ENCODE measurements around the gene CHPF.
A peak's percentile ranks its signal among the peaks of the same experiment; 100 is the strongest.

The CHPF gene

DNA sequence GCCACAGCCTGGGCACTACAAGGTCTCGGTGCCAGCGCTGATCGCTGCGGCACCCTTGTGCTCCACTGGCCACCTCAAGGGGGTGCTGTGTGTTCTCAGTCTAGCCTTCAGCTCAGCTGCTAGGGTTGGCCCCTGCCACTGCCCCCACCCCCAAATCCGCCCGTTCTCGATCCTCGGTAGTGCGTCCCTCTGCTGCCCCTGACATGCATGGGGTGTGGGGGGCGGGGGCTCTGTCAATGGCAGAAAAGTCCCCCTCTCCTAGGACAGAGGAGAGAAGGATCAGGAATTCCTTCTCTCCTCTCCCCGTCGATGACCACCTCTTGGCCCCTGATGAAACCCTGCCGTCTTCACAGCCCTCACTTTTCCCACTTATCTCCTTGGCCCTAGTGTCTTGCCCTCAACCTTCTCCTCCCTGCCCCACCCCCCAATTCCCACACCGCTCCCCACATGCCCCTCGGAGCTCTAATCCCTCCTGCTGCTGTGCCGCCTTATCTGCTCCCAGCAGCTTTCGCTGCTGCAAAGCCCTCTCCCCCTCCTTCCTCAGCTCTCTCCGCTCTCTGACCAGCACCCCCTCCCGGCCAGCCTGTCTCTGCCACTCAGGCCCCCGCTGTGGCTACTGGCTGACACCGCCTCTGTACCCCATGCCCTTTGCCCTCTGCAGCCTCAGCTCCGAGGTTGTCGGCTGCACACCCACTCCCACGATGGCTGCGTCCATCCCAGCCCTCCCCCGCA, 33.7 kb downstream of the CHPF start:
- no peak for DNase-seq

GRCh38 chr2:219508971-219509779, 34.4 kb downstream of the CHPF start:
- DNase-seq, result no peak

DNA sequence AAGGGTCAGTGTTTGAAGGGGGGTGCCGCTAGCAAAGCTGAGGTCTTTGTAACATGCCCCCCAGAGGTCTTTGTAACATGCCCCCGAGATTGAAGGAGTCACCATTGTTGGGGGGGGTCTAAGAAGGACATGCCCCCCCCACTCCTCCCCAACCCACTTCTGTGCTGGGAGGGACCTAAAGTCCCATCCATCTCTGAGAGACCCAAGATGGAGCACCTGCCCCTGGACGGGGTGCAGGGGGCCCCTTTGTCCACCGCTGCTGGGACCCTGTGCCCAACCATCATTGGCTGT, 35.2 kb downstream of the CHPF start:
- no peak for DNase-seq

GRCh38 chr2:219507581-219508443, 35.8 kb downstream of the CHPF start:
- DNase-seq, result no peak

GRCh38 chr2:219506802-219507526, 36.6 kb downstream of the CHPF start:
- no peak for DNase-seq

GRCh38 chr2:219506153-219506801, 37.3 kb downstream of the CHPF start:
- DNase-seq, result no peak

DNA sequence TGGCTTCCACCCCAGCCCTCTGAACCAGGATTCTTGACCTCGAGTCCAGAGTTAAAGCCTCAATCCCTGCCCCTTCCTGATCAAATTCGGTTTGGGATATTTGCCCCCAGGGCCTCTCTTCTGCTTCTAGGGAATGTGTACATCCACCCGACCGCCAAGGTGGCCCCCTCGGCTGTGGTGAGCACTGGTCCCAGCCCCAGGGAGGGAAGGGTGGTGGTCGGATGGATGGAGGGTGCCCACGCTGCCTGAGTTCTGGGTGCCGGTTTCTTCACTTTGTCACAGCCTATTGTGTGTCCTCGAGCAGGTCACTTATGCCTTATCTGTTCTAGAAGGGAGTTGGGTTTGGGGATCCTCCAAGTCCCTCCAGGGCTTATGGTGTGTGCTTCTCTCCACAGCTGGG, 38.0 kb downstream of the CHPF start:
- no peak for DNase-seq

DNA sequence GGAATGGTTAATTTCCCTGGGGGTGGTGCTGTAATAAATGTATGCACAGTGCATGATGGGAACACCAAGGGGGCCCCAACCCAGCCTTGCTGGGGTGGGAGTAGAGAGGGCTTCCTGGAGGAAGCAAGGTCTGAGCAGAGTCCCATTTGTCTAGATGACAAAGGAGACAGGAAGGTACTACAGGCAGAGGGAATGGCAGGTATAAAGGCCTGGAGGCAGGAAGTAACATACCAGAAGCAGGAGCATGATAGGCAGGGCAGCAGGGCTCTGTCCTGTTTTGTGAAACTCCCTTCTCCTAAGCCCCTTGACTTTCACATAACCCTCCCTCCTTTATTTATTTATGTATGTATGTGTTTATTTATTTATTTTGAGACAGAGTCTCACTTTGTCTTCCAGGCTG, 41.0 kb downstream of the CHPF start:
- no peak for DNase-seq

- no peak for DNase-seq
These were observed 41.8 kb downstream of the CHPF start for GRCh38 chr2:219501849-219502248.

GRCh38 chr2:219500135-219500534, 43.5 kb downstream of the CHPF start:
- no peak for DNase-seq

DNA sequence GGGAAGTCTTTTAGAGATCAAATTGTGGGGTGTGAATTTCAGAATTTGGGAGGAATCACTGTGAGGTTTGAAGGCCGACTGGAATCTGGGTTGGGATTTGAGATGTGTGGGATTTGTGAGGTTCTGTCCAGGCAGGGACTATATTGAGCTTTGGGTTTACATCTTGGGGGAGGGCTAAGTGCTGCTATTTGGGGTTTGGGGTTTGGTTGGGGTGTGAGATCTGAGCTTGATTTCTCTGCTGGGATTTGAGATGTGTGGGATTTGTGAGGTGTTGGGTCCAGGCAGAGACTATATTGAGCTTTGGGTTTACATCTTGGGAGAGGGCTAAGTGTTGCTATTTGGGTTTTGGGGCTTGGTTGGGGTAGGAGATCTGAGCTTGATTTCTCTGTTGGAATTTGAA, 44.1 kb downstream of the CHPF start:
- no peak for DNase-seq

- no peak for DNase-seq
These were observed 44.6 kb downstream of the CHPF start for GRCh38 chr2:219499058-219499307.

- DNase-seq, result peak; percentile 87
These were observed 45.1 kb downstream of the CHPF start, which contains the start of gene GMPPA for GRCh38 chr2:219498280-219499057. GMPPA (plus strand) TSS chr2:219498891; CDS start chr2:219499976, 1,085 bp downstream.

- no peak for DNase-seq
These were observed 45.9 kb downstream of the CHPF start for GRCh38 chr2:219497495-219498279.

DNA sequence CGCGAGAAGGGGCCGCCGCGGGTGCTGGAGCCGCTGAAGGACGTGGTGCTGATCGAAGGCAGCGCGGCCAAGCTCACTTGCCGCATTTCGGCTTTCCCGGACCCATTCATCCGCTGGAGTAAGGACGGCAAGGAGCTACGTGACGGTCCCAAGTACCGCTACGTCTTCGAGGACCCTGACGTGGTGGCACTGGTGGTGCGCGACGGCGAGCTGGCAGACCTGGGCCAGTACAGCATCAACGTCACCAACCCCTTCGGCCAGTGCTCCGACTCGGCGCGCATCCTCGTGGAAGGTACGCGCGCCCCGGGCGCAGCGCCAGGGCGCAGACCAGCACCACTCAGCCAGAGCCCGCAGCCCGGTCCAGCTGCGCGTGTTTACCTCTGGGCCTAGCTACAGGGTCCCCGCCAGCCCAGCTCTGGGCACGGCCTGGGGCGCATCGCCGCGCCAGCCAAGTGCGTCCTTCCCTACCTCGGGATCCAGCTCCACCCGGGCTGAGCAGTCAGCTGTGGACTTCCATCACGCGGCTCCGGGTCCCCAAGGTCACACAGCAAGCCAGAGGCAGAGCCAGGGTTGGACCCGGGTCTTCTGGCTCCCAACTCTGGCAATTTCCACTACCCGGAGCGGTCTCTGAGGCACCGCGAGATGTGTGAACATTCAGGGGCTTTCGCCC, 46.6 kb downstream of the CHPF start:
- no peak for DNase-seq

- no peak for DNase-seq
These were observed 47.3 kb downstream of the CHPF start for GRCh38 chr2:219496247-219496824.

DNA sequence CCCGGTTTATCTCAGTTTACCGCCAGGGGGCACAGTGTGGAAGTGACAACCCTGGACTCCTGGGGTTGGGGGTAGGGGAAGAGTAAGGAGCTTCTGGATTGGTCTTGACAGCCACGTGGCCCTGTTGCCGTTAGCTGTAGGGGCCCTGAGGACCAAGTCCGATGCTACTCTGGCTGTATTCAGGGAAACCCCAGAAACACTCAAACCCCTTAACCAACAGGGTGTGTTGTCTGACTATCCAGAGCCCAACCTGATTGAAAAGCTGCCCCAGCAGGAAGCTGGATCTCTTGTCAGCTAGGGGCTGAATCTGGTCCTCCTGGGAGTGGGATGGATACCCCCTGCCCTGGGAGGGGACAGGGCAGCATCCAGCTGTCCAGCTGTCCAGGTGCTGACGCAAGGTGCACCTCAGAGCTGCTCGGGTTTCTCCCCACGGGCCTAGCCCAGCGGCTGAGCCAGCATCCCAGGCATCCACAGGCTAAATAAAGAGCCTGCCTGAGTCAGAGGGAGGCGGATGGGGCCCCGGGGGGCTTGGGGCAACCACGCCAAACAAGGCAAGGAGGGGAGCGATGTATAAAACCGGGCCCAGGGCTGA, 48.0 kb downstream of the CHPF start:
- DNase-seq, result no peak

DNA sequence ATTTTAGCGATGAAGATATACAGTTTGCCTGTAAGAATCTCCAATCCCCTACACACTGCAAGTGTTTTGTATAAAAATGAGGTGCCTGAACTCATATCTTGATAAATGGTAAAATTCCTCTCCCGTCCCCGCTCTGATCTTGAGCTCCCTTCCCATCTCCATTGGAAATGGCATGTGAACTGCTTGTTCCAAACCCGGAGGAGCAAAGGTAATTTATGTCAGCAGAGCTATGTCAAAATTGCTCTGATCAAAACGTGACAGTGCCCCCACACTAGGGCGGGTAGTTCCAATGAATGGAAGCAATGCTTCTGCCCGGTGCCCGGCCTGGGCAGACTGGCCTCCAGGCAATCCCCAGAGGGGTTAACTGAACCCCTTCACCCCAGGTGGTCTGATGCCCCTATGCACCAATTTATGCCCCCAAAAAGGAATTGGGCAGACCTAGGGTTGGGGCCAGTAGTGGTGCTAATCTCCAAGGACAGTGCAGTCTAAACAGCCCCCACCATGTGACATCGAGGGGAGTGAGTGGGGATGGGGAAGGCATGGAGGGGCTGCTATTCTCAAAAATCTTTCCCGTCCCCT, 48.6 kb downstream of the CHPF start:
- no peak for DNase-seq

GRCh38 chr2:219493086-219493485, 50.5 kb downstream of the CHPF start:
- no peak for DNase-seq
